Measurements from ENCODE around the gene NRXN2.

Gene NRXN2

DNA sequence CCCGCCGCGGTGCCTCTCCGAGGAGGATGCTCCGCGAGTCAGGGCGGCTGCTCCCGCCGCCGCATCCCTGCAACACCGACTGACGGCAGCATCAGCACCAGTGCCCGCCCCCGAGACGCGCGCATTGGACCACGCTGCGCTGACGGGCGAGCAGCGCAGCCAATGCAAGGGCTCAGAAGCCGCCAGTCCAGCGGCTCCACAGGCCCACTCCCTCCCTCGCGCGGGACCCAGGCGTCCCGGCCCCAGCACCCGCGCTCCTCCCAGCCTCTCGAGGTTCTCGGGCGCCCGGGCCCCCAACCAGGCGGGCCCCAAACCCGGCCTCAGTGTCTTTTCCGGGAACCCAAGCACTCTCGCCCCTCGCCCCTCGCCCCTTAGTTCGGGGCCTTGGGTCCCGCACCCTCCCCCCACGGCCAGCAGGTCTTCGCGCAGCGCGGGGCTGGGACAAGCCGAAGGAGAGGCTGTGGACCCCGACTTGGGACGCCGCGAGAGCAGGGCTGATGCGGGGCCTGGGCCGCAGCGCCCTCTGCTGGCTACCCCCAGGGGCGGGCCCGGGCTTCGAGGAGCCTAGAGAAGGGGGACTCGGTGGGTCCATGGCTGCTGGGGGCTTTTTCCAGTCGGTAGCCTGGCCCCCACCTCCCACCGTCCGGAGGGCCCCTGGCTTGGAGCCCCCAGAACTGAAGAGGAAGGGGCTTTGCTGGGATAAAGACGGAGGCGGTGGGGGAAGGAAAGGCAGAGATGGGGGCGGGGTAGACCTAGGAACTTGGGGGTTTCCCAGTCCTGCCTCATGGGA, at the start of gene NRXN2:
Gene NRXN2 (minus strand): TSS at position 81 of the 790 bp plus-strand sequence. CDS start 9,498 bp downstream, outside the sequence.
- DNase-seq (ENCODE audit: low read depth) = peak; percentile 61

DNA sequence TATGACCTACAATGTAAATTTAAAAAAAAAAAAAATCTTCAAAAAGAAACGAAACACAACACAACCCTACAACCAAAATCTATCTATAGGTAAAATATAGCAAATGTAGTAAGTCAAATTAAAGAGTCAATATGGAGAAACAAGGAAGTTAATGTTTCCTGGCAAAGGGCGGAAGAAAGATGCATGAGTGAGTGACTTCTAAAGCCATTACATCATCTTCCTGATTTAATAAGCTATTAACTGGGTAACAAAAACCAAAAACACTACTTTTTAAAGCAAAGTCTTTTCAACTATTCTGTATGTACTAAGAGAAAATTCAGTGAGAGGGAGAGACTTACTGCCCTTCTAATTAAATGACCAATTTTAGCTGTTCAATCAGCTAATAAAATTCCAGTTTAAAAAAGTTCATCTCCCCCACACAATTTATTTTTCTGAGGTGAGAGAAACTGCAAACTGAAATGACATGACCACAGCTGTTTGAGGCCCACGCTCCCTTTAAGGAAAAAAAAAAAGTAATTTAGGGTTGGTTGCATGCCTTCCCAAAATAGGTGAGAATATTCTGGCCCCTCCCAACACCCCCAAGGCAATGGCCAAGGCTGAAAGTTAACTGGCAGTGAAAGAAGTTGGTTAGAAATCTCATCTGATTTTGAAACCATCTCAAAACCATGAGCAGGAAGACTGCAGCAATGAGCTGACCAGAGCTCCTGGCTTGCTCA, 49.5 kb upstream of the NRXN2 start:
- no peak for DNase-seq (ENCODE audit: low read depth)

DNA sequence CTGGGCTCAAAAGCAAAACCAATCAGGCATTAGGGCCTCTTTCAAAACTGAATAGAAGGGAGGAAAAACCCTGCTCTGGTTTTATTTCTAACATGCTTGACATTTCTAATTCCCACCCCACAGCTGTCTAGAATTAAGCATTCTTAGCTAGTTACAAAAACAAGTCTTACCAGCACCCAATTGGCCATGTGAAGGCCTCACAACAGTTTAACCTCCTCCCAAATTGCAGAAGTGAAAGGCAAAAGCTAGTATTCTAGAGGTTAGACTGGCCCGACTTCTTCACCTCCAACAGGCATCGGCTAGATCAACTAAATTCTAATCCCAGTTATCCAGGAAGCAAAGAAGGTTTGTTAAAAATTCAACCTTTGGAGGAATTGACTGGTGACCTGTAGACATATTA, 48.9 kb upstream of the NRXN2 start:
- no peak for DNase-seq (ENCODE audit: low read depth)

DNA sequence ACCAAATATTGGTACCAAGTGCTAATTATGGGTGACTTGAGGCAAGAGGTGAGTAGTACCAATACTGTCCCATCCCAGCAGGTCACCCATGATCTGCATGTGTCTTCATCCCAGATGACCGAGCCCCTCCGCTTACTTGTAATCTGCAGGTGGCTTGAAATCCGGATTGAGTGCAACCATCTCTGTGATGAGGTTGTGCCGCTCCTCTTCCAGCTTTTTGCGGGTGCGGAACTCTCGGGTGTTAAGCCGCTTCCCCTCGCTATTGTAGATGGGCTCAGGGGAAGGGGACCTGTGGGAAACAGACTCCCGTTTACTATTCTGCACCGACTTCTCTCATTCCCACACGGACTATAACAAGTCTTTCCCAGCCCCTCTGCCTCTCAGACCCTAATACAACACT, 47.1 kb upstream of the NRXN2 start:
- no peak for DNase-seq (ENCODE audit: low read depth)

DNA sequence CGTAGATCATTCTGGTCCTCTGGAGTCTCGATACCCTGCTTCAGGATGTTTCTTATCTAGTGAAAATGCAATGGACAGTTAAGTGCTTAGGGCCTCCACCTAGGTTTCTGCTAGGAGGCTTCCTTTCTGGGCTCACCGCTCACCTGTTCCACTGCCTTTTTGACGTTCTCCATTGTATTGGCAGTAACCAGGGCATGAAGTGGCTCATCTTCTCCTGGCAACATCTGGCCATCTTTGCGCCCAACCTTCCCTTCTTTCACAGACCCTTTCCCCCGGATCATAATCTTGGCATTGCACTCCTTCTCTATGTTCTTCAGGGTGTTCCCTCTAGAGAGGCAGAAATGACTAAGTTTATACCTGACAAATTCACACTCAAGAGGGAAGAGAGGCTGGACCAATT, 46.3 kb upstream of the NRXN2 start:
- DNase-seq (ENCODE audit: low read depth) = no peak

DNA sequence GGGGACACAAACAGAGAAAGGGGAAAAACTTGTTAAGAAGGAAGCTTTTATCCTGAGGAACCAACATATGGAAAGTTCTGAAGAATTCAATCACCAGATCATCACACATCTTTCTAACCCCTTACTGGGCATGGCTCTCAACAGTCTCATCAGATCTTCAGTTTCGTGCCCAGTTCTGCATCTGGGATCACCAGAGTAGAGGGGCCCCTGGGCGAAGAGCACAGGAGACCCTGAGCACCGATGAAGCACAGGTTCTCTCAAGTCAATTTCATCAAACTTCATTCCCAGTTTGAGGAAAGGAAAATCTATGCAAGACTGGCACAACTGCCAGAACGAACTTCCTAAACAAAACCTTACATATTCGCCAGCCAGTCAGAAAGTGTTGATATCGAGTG, 45.3 kb upstream of the NRXN2 start:
- DNase-seq (ENCODE audit: low read depth) = no peak

DNA sequence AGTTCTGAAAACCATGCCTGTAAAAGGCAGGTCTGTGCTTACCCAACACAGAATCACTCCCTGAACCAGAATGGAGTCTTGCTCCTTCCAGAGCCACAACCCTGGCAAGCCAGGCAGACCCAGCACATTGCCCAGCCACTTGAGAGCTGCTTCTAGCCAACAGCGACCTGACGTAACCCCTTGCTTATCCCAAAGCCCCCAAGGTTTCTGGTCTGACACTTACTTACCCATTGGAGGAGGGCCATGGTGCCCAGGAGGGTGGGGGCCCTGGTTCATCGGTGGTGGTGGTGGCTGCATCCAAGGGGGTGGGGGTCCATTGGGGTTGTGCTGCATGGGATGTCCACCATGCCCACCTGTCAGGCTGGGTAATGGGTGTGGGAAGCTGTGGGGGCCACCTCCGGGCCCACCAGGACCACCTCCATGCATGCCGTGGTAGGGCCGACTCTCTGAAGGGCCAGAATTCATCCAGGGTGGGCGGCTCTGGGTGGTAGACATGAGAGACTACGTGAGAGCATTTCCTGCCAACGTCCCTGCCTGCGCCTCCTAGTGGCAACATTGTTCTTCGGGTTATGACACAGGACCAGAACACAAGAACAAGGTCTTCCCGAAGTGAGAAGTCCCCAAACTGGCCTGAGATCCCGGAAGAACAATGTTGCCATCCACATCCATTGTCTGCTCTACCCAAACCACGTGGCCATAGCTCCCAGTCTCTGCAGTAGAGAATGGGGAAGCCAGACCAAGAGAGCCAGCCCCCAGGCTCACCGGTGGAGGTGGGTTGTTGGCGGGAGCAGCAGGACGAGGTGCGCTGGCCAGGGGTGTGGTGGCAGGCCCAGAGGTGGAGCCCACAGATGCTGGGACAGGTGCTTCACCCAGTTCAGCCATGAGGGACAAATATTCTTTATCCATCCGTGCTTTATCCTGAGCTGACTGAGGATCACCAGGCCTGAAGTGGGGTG, 44.6 kb upstream of the NRXN2 start:
- DNase-seq (ENCODE audit: low read depth) = peak; percentile 74

DNA sequence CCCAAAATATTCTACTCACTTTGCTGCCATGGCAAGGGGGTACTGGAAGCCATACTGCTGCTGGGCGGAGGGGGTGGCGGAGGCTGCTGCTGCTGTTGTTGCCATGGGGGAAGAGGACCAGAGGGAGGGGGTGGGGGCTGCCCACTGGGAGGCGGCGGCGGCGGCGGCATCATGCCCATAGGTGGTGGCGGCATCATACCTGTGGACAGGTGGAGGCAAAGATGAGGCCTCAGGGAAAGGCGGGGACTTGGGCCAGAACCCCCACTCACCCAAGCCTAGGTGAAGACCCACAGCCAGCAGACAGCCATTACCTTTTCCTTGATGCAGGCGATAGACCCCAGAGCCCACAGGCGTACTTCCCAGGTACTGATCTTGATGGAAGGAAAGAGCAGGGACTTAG, 43.9 kb upstream of the NRXN2 start:
- no peak for DNase-seq (ENCODE audit: low read depth)

DNA sequence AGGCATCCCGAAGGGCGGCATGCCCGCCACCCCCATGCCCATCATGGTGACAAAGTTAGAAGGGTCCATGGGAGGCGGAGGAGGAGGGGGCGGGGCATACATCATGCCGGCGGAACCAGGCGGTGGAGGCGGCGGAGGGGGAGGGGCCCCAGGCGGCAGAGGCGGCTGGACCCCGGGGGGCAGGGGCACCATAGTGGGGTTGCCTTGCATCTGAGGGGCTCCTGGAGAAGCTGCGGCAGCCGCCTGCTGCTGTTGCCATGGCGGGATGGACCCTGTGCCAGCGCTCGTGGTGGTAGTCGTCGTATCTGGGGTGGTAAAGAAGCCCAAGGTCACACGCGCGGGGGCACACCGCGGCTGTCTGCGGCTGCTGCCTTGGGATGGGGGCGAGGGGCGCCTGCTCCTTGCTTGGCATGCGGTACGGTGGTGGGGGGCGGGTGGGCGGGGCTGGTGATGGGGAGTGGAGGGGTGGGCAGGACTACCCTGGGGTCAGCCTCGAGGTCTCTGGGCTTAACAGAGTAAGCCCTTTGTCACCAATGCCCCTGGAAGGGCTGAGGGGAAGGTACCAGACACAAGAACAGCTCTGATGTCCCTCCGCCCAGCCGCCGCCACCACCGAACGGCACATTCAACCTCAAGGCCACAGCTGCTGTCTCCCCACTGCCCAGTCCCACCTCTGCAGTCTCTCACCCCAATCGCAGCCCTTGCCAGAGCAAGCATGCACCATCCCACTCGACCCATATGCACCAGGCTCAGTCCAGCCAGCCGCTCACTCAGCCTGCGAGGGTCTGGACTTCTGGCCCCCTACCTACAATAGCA, 43.1 kb upstream of the NRXN2 start:
- no peak for DNase-seq (ENCODE audit: low read depth)

DNA sequence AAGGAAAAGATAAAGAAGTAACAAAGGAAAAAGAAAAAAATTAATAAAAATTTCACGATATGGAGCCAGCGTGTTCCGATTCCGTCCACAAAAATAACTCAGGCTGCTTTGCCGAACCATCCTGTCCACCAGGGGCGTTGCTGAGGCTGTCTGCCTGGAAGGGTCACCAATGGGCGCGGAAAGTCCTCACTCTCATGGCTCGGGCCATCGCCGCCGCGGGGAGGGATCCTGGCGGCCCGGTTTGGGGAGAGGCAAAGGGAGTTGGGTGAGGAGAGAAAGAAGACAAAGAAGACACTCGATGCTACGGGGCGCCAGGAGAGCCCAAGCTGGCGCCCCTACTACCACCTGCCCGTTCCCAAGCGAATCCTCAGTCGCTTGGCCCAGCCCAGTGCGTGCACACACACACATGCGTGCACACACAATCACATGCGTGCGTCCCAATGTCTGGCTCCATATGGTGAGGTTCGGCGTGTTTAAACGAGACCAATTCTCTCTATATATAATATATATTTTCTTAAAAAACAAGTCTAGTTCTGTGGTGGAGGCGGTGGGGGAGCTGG, 42.4 kb upstream of the NRXN2 start:
- DNase-seq (ENCODE audit: low read depth) = no peak

DNA sequence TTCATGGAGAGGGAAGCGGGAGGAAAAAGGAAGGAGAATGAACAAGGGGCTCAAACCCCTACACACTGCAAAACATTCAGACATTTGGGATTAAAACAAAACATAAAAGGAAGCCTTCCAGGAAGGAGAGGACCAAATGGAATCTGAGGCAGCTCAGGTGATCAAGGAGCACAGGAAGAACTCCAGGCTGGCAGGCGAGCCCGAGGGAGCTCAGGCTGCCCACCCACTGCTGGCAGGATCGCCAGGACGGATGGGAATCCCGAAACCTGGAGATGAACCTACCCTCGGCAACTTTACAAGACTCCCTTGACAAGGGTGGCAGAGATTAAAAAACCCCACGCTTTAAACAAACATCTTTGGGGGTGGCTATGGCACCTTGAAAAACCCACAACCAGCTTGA, 41.8 kb upstream of the NRXN2 start:
- DNase-seq (ENCODE audit: low read depth) = no peak

DNA sequence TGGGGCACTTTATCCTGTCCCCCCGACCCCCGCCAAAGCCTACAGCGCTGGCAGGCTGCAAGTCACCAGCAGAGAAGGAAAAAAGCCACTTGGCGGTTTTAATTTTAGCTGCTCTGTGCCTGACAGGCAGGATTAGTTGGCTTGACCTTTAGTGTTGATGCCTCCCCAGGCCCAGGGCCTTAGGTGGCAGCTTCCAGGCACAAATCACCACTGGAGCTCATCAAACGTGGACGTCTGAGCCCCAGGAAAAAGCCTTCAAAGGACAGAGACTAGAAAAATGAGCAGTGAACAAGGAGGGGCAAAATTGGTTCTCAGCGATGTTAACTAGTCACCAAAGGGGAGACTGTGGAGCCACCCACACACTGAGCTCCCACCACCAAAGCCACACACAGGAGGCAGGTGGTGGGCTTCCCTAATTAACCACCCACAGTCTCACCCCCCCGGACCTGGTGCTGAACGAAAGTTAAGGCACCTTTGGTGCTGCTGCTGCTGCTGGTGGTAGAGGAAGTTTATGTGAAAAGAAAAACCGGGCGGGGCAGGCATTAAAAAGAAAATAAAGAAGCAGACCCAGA, 41.1 kb upstream of the NRXN2 start:
- no peak for DNase-seq (ENCODE audit: low read depth)

DNA sequence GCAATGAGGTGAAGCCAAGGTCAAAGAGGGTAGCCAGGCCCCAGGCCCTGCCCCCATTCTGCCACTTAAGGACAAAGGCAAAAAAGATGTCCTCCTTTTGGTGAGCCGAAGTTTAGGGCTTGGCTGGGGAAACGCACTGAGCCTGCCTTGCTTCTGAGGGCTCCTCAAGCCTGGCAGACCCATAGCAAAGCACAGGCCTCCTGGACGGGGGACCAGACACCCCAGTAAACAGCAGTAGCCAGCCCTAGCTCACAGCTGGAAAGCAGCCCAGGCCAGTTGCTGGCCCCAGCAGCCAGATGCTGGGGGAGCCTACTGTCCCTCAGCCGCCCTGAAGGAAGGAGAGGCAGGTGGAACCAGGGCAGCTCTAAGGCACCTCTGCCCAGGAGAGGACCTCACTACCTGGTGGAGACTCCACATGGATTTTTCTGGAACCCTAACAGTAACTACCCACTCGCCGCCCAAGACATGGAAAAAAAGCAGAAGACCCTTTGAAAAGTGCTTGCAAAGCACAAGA, 40.6 kb upstream of the NRXN2 start:
- no peak for DNase-seq (ENCODE audit: low read depth)

DNA sequence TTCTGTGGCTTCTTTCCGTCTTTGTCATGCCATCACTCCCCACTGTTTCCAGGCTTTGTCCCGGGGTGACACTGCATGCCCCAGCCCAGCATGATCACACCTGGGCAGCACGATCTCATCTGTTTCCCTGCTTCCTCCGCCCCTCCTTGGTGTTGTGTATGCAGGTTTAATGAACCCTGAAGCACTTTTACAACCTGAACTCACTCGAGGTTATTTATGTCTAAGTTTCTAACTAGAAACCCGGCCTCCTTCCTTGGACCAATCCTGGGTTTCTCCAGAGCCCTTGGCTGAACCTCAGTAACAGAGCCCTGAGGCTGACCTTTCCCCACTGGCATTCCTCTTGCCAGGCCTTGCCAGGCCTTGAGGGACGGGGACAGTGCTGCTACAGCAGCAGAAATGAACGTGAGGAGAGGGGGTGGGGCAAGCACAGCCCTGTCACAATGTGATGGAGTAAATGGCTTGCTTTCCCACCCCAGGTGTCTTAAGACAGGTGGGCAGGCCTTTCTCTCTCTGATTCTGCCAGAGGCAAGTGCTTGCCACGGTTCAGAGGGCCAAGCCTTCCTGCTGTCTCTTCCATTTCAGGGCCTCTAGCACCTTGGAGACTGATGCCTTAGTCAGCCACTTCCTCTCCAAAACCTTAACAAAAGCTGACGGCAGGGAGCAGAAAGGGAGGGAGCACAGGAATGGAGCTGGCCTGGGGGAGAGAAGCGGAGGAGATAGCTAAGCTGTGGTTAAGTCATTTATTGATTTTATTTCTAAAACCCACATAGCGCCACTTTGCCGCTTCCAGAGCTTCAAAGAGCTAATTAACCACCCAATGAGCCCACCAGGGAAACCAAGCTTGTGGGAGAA, 39.9 kb upstream of the NRXN2 start:
- no peak for DNase-seq (ENCODE audit: low read depth)

DNA sequence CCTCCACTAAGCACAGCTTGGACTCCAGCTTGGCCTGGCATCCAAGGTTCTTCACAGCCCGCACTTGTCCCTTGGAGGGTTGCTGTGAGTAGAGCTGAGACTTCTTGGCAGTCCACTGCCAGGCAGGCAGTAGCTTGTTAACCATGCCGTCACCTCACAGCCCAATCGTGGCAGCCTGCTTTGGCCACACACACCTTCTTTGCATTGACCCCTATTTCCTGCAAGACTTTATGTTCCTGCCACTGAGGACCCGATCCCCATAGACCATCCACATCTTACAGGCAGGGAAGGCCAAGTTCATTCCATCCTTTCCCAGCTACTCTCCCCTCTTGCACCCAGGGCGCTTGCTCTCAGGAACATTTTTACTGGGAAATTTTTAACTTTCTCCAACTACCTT, 39.3 kb upstream of the NRXN2 start:
- DNase-seq (ENCODE audit: low read depth) = no peak

DNA sequence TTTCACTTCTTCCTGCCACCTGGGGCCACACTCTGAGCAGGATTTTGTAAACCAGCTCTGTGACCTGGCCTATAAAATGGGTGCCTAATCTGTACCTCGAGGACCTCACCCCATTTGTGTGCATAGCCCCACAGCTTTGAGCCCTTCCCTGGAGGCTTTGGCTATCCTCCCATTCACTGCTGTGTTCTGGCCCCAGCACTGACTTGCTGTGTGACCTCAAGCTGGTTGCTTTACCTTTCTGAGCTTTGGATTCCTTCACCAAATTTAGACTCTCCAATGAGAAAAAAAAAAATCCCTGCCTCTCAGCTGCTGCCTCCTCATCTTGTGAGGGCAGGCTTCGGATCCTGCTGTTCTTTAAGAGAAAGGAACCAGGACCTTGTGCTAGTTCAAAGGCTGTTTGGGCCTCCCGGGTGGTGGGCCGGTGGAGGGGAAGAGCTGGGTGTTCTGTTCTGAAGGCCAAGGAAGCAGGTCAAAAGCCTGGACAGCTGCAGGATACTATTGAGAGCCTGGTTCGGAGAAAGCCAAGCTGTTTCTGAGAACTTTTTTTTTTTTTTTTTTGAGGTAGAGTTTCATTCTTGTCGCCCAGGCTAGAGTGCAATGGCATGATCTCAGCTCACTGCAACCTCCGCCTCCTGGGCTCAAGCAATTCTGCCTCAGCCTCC, 37.9 kb upstream of the NRXN2 start:
- DNase-seq (ENCODE audit: low read depth) = no peak

DNA sequence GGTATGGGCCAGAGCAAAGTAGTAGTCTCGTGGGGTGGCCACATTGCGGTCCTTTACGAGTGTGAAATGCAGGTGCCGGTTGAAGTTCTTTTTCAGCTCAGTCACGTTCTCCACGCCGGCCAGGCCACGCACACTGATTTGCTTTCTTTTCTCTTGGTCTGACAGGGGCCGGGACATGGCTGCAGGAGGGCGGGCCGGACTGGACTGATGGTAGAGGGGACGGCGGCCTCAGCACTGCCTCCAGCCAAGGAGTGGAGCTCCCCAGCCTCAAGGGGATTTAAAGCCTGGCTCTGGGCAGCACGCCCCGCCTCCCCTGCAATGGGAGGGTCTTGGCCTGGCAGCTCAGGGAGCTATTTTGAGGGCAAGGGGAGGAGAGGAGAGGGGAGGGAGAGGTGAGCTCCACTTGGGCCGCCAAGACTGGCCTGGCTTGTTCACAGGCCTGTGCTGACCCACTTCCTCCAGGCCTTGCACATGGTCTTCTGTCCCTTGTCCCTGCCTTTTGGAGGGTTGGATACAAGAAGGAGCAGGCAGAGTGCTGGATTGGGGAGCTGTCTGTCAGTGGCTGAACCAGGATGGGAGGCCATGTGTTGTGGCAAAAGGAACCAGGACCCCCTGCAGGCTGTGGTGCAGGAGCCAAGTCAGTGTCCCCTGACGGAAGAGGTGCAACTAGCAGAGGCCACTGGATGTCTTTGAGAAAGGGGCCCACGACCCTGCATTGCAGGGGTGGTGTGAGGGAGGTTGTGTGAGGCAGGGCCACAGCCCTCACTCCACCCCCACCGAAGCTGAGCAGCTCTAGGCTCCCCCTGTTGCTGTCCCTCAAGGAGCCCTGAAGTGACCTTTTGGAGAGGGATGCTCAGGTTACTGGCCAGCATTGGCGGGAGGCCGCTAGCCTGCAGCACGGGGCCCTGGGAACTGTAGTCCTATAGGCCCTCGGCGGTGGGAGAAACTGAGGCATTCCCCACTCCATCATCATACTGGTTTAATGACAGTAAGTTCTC, 37.0 kb upstream of the NRXN2 start, which contains the start of gene PYGM:
Gene PYGM (minus strand): TSS at position 253 of the 998 bp plus-strand sequence. CDS start 76 bp downstream, at position 177.
- DNase-seq (ENCODE audit: low read depth) = no peak

Measured in stimulated activated CD8-positive, alpha-beta memory T cell treated with anti-CD3 and anti-CD28 coated beads, Interleukin-15, amount 100 ng/mL, for 1 hour (primary cell).